MCF 10A (cell line): ENCODE results near the gene NSRP1. TPM values are rescaled to one million over a fixed set of nuclear protein-coding genes. Genes with fewer than 3 reads are reported as not detected.

Experiments used
- BruUV-seq: library from RNA; stranded (reverse); fragments of 400-500 nt; replicated peaks from 2 replicates; lab custom pipeline; 2021; lab: Mats Ljungman, UMichigan
- CTCF ChIA-PET: fragments of 300-600 bp; sonication (Branson Sonifier 250); formaldehyde crosslinking; extraction: SDS; loops from one replicate; lab custom pipeline; 2021; ENCODE audit warnings: antibody characterized with exemption, inconsistent platforms; lab: Yijun Ruan, JAX
- POLR2A ChIA-PET: fragments of 300-600, 350-650 bp; sonication (Branson Sonifier 250); formaldehyde crosslinking; extraction: SDS; loops from one replicate; lab custom pipeline; 2020; ENCODE audit warnings: antibody characterized with exemption, inconsistent platforms; lab: Yijun Ruan, JAX
- DNase-seq: peaks from one replicate; pipeline ENCODE4 v3.0.0-alpha.2; 2018; ENCODE audit not compliant: unreplicated experiment
- H3K27ac Mint-ChIP-seq: one replicate; pipeline ENCODE4 v1.8.0; 2022; ENCODE audit warnings: mild to moderate bottlenecking, low read depth, mixed read lengths; ENCODE audit not compliant: unreplicated experiment
- H3K27me3 Mint-ChIP-seq: one replicate; pipeline ENCODE4 v1.8.0; 2022; ENCODE audit warnings: mixed read lengths; ENCODE audit not compliant: insufficient read depth, unreplicated experiment
- H3K36me3 Mint-ChIP-seq: one replicate; pipeline ENCODE4 v1.8.0; 2022; ENCODE audit warnings: mild to moderate bottlenecking, moderate library complexity, mixed read lengths; ENCODE audit not compliant: insufficient read depth, unreplicated experiment
- H3K4me1 Mint-ChIP-seq: one replicate; pipeline ENCODE4 v1.8.0; 2022; ENCODE audit warnings: mixed read lengths; ENCODE audit not compliant: insufficient read depth, unreplicated experiment
- H3K4me3 Mint-ChIP-seq: one replicate; pipeline ENCODE4 v1.8.0; 2022; ENCODE audit warnings: mild to moderate bottlenecking, moderate library complexity, mixed read lengths; ENCODE audit not compliant: unreplicated experiment
- H3K9me3 Mint-ChIP-seq: one replicate; pipeline ENCODE4 v1.8.0; 2022; ENCODE audit warnings: mixed read lengths; ENCODE audit not compliant: unreplicated experiment
- CTCF ChIP-seq: fragments of 200-600 bp; IDR thresholded peaks from one replicate; pipeline ENCODE4 v1.8.0; 2022; ENCODE audit warnings: antibody characterized with exemption, mild to moderate bottlenecking; ENCODE audit not compliant: unreplicated experiment
- intact Hi-C: fragments of 100-400 bp; cut with micrococcal nuclease; formaldehyde crosslinking; loops from 2 replicates; pipeline ENCODE4 v1.14.1; 2022
- microRNA-seq: library from miRNA; unstranded; fragments of <30 nt; microRNA quantifications from one replicate; pipeline ENCODE4 v1.2.0, GENCODE V29; 2022
- total RNA-seq: library from RNA; stranded (reverse); gene quantifications from 2 replicates; pipeline ENCODE4 v1.2.3, GENCODE V29; 2022

Gene NSRP1
- total RNA-seq, 1 experiment from 2014 or later, result 57.3 TPM

- H3K27me3 Mint-ChIP-seq, result peaks cover 59% of the 10 kb centered on the region
- peak within 1 kb of the TSS; percentile 48 for H3K4me3 Mint-ChIP-seq
- BruUV-seq, result no TSS peak
- no peaks in the 10 kb centered on the region for H3K9me3 Mint-ChIP-seq
- peaks cover 9% of the 10 kb centered on the region for H3K4me1 Mint-ChIP-seq
- intact Hi-C loops, result loop anchor here (1.0 to 2.0 kb wide), 2 partner anchors 110 to 131 kb away; no protein-coding TSS in a partner anchor
- no peak for DNase-seq
- no peak for TF ChIP-seq CTCF
- H3K36me3 Mint-ChIP-seq, result no peaks in the 10 kb centered on the region
- CTCF ChIA-PET, result interaction anchor here (1.1 to 2.8 kb wide), 5 partner anchors 10 to 131 kb away, joined by 3 to 15 read pairs (median 4); no protein-coding TSS in a partner anchor
- POLR2A ChIA-PET, result interaction anchor here (0.9 kb wide), 1 partner anchor 109 kb away, joined by 3 read pairs; no protein-coding TSS in a partner anchor
- no peak within 1 kb of the TSS for H3K27ac Mint-ChIP-seq
These were observed 119.0 kb downstream of the NSRP1 start, which contains the start of gene SLC6A4 for GRCh38 chr17:30235386-30236296. Gene SLC6A4 (minus strand): TSS chr17:30235697. CDS start chr17:30221958, 13,739 bp downstream.

Small RNA genes within 50 kb of the gene (microRNA-seq; reads per million reads assigned to microRNA genes)
- gene MIR423, result not detected

Other genes with a start within 250 kb of the NSRP1 start
- gene SSH2, start 186.6 kb upstream of the NSRP1 start, total RNA-seq, result 19.3 and 21.9 TPM in 2 replicates
- 0.10 and 0.96 TPM in 2 replicates for gene EFCAB5, start 175.2 kb upstream of the NSRP1 start, total RNA-seq
- not detected in 2 replicates for gene SLC6A4, start 118.9 kb downstream of the NSRP1 start, total RNA-seq
- gene BLMH, start 175.1 kb downstream of the NSRP1 start, total RNA-seq, result 28.2 and 28.3 TPM in 2 replicates
- gene TMIGD1, start 217.2 kb downstream of the NSRP1 start, total RNA-seq, result not detected in 2 replicates